Skeletal muscle satellite cell (primary cell): Measurements from ENCODE around the gene MAGEA2. TPM values are rescaled to one million over a fixed set of nuclear protein-coding genes. Genes with fewer than 3 reads are reported as not detected.
"Not testable (repeated sequence)": the region's sequence is repeated elsewhere in the genome, so short reads cannot be mapped to it uniquely, and the experiment has no call there.

Experiments
- H3K27me3 ChIP-seq: 2 replicates; pipeline ENCODE4 v1.7.0; 2013; ENCODE audit warnings: low read length; ENCODE audit not compliant: control insufficient read depth, insufficient read depth
- H3K36me3 ChIP-seq: 2 replicates; pipeline ENCODE4 v1.7.0; 2013; ENCODE audit warnings: mild to moderate bottlenecking, control low read depth, low read length; ENCODE audit not compliant: insufficient read depth
- H3K4me1 ChIP-seq: 2 replicates; pipeline ENCODE4 v1.7.0; 2013; ENCODE audit warnings: low read length; ENCODE audit not compliant: control insufficient read depth, insufficient read depth
- H3K4me2 ChIP-seq: 2 replicates; pipeline ENCODE4 v1.7.0; 2013; ENCODE audit warnings: mild to moderate bottlenecking, low read length
- H3K4me3 ChIP-seq: 2 replicates; pipeline ENCODE4 v1.7.0; 2013; ENCODE audit warnings: low read length
- H3K9ac ChIP-seq: 2 replicates; pipeline ENCODE4 v1.7.0; 2013; ENCODE audit warnings: mild to moderate bottlenecking, low read depth, low read length, moderate library complexity
- H3K9me3 ChIP-seq: replicated peaks from 2 replicates; pipeline ENCODE4 v1.7.0; 2013; ENCODE audit warnings: mild to moderate bottlenecking, control low read depth, low read length
- total RNA-seq: library from RNA; depleted of rRNA; stranded (reverse); fragments of >200 nt; gene quantifications from 2 replicates; pipeline ENCODE4 v1.2.3, GENCODE V29; 2012; rRNA removed

Gene MAGEA2, protein sequence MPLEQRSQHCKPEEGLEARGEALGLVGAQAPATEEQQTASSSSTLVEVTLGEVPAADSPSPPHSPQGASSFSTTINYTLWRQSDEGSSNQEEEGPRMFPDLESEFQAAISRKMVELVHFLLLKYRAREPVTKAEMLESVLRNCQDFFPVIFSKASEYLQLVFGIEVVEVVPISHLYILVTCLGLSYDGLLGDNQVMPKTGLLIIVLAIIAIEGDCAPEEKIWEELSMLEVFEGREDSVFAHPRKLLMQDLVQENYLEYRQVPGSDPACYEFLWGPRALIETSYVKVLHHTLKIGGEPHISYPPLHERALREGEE
- not detected in 2 replicates for total RNA-seq

DNA sequence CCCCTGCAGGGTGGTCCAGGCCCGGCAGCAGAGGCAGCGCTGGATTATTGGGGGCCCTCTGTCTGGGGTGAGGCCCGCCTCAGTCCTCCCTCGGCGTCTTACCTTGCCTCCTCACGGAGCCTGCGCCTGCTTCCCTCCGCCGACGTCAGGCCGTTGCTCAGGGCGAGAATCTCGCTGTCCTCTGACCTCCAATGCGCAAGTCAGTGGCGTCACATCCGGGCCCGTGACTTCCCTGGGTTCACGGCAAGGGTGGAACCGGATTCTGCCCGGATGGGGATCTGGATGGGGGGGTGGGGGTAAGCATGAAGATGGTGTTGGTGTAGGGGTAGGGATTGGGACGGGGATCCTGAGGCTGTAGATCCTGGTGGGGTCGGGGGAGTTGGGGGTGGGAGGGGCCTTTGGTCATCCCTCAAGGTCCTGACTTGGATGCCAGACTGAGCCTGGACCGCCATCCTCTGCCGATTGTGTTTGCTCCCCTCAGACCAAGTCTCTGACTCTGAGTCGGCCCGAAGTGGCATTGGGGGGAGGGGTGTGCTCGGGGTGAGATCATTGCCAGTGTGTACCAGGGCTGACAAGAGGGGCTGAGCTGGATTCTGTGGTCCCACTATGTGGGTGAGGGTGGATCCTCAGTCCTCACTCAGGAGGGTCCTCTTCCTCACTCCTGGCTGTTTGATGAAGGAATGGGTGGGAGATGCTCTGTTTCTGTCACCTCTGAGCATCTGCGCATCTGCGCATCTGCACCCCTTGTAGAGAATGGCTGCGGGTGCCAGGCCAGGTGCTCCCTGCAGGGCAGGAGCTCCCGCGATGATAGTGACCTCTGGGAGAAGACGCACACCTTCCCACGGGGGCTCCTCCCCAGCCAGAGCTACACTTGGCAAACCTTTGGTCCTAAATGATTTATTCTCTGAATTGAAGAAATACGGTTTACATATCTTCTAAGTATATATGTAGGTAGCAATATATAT lies at the start of gene MAGEA2:
MAGEA2 (minus strand) TSS at position 157 of the 965 bp plus-strand sequence. CDS start 2,479 bp downstream, outside the sequence.
- H3K4me2 ChIP-seq, H3K9me3 ChIP-seq, H3K4me3 ChIP-seq, H3K27me3 ChIP-seq, H3K36me3 ChIP-seq, H3K9ac ChIP-seq, H3K4me1 ChIP-seq: not testable (repeated sequence)

DNA sequence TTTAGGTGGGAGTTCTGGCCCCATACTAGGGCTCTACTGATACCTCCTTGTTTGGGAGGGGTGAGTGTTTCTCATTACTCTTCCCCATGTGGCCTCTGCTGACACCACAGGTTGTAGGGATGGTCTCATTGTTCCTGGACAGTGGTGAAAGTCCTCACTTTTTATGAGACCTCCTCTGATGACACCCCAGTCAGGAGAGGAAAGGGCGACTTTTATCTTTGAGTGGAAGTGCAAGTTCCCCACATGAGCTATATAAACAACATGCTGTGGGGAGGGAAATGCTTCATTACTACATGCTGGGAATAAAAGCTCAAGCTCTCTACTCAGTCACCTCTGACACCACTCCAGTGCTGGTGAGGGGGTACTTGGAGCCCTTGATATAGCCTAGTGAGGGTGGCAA lies 45.3 kb upstream of the MAGEA2 start:
- no peaks in the 10 kb centered on the region for H3K4me1 ChIP-seq
- H3K27me3 ChIP-seq, result no peaks in the 10 kb centered on the region
- no peak overlapping the region for H3K4me3 ChIP-seq
- H3K9ac ChIP-seq, result no peak overlapping the region
- no peak overlapping the region for H3K4me2 ChIP-seq
- H3K36me3 ChIP-seq, result no peaks in the 10 kb centered on the region
- H3K9me3 ChIP-seq, result no peaks in the 10 kb centered on the region

DNA sequence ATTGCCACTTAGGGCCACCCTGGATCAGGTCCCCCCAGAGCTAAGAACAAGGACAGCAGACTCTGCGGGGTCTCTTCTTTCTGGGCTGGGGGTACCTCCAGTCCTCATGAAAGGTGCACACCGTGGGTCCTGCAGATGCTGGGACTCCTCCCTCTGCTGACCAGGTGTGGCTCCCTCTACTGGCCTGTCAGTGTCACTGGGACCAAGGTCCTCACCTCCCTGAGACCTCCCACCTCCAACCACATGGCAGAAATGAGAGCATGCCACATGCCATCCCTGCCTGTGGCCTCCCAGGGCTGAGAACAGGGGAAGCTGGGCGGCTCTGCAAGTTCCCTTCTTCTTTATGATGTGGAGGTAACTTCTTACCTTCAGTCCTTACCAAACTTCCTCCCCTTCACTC lies 33.4 kb upstream of the MAGEA2 start:
- H3K4me1 ChIP-seq, H3K4me3 ChIP-seq, H3K27me3 ChIP-seq, H3K36me3 ChIP-seq, H3K9ac ChIP-seq, H3K9me3 ChIP-seq, H3K4me2 ChIP-seq: not testable (repeated sequence)

DNA sequence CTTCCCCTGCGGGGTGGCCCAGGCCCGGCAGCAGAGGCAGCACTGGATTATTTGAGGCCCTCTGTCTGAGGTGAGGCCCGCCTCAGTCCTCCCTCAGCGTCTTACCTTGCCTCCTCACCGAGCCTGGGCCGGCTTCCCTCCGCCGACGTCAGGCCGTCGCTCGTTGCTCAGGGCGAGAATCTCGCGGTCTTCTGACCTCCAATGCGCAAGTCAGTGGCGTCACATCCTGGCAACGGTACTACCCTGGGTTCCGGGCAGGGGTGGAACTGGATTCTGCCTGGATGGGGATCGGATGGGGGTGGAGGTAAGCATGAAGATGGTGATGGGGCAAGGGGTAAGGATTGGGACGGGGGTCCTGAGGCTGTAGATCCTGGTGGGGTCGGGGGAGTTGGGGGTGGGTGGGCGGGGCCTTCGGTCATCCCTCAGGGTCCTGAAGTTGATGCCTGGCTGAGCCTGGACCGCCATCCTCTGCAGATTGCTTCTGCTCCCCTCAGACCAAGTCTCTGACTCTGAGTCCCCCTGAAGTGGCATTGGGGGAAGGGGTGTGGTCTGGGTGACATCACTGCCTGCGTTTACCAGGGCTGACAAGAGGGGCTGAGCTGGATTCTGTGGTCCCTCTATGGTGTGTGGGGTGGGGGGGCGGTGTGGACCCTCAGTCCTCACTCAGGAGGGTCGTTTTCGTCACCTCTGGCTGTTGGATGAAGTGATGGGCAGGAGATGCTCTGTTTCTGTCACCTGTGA lies 16.1 kb upstream of the MAGEA2 start, which contains the start of gene MAGEA6:
MAGEA6 (minus strand) TSS at position 141 of the 741 bp plus-strand sequence. CDS start 2,039 bp downstream, outside the sequence.
- not testable (repeated sequence) for H3K9me3 ChIP-seq, H3K36me3 ChIP-seq, H3K4me2 ChIP-seq, H3K27me3 ChIP-seq, H3K4me1 ChIP-seq, H3K4me3 ChIP-seq, H3K9ac ChIP-seq

DNA sequence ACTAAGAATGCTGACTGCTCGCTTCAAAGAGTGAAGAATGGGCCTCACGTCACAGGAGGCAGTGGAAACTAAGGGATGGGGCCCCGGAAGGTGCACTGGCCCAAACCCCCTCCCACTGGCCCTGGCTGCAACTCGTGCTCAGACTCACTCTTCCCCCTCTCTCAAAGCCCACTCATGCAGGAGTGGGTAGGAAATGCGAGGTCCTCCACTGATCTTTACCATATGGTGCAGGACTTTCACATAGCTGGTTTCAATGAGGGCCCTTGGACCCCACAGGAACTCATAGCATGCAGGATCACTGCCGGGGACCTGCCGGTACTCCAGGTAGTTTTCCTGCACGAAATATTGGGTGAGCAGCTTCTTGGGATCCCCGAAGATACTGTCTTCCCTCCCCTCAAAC lies 12.9 kb upstream of the MAGEA2 start:
- not testable (repeated sequence) for H3K9me3 ChIP-seq, H3K4me2 ChIP-seq, H3K36me3 ChIP-seq, H3K9ac ChIP-seq, H3K27me3 ChIP-seq, H3K4me3 ChIP-seq, H3K4me1 ChIP-seq

DNA sequence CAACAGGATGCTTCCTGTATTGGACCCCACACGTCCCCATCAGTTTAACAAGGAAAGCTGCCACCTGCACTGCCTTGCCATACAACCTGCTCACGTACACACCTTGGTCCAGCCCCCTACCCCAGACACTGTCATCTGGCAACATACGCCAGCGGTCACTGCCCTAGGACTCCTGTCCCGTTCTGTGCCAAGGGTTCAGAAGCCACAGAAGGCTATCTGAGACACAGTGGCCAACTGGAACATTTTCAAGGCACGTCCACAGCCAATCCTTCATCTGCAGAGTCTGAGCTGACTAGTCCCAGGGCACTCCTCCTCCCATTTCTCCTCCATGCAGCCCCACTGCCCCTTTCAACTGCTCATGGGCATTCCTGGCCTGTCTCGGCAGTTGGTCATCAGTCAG lies 7.9 kb upstream of the MAGEA2 start:
- H3K4me2 ChIP-seq, H3K4me3 ChIP-seq, H3K4me1 ChIP-seq, H3K27me3 ChIP-seq, H3K36me3 ChIP-seq, H3K9ac ChIP-seq, H3K9me3 ChIP-seq: not testable (repeated sequence)

DNA sequence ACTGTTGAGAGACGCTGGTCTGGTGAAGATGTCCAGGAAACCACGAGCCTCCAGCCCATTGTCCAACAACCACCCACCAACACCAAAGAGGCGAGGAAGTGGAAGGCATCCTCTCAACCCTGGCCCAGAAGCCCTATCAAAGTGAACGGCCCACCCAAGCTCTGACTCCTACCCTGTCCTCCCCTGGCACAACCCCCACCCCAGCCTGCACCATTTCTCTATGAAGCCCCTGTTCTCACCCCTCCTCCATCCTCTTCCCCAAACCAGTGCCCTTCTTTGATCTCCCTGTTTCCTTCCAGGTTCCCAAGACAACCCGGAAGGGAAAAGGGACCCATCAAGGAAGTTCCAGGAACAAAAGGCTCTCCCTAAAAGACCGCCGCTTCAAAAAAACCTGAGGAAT lies 5.9 kb upstream of the MAGEA2 start:
- not testable (repeated sequence) for H3K9ac ChIP-seq, H3K4me1 ChIP-seq, H3K4me2 ChIP-seq, H3K9me3 ChIP-seq, H3K4me3 ChIP-seq, H3K27me3 ChIP-seq, H3K36me3 ChIP-seq

DNA sequence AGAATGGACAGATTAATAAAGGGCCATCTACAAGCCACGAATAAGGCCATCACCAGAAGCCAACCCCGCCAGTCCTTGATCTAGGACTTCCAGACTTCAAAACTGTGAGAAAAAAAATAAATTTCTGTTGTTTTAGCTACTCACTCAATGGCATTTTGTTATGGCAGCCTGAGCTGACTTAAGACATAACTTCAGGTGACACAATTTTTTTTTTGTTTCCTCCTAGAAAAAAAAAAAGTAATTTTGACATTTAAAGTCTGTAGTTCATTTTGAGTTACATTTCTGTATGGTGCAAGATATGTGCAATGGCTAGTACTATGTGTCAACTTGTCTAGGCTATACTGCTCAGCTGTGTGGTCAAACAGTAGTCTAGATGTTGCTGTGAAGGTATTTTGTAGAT lies 5.3 kb upstream of the MAGEA2 start, which contains the start of gene CSAG3:
CSAG3 (plus strand) TSS at position 301 of the 400 bp plus-strand sequence.
- not testable (repeated sequence) for H3K9me3 ChIP-seq, H3K36me3 ChIP-seq, H3K4me2 ChIP-seq, H3K4me1 ChIP-seq, H3K4me3 ChIP-seq, H3K27me3 ChIP-seq, H3K9ac ChIP-seq

DNA sequence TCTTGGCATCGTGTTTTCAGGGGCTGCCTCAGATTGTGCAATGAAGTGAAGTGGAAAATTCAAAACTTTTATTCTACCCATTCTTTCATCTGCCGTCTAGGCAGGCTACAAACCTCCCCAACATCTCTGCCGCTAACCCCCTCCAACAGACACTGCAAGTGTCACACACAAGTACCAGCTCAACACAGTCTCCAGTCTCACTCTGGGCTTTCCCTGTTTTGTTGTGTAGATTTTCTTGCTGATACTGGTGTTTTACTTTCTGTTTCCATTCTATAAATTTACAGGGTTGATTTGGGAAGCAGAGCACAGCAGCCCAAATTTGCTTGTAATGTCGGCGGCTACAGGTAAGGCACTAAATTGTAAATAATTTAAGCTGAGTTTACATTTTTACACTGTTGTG lies 1.2 kb upstream of the MAGEA2 start:
- not testable (repeated sequence) for H3K9ac ChIP-seq, H3K4me1 ChIP-seq

DNA sequence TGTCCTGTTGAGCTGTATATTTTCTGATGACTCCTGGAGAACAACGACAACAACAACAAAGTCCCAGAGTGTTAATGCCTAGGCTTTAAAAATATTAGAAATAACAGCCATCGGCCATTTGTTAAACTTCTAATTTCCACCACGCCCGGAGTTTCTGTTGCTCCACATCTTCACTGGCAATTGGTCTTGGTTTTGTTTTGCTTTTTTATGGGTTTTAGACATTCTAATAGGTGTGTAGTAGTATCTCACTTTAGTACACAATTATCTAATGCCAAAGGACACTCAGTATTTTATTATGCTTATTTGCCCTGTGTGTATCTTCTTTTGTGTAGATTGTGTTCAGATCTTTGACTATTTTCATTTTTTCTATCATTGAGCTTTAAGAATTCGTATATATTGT lies 15.1 kb downstream of the MAGEA2 start:
- H3K9ac ChIP-seq, result no peak overlapping the region
- no peaks in the 10 kb centered on the region for H3K9me3 ChIP-seq
- H3K4me3 ChIP-seq, result no peak overlapping the region

More for the DNA sequence above, 1.2 kb upstream of the MAGEA2 start:
- H3K4me2 ChIP-seq, H3K9me3 ChIP-seq, H3K36me3 ChIP-seq, H3K4me3 ChIP-seq, H3K27me3 ChIP-seq: not testable (repeated sequence)

DNA sequence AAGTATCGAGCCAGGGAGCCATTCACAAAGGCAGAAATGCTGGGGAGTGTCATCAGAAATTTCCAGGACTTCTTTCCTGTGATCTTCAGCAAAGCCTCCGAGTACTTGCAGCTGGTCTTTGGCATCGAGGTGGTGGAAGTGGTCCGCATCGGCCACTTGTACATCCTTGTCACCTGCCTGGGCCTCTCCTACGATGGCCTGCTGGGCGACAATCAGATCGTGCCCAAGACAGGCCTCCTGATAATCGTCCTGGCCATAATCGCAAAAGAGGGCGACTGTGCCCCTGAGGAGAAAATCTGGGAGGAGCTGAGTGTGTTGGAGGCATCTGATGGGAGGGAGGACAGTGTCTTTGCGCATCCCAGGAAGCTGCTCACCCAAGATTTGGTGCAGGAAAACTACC lies 17.1 kb downstream of the MAGEA2 start:
- not testable (repeated sequence) for H3K4me3 ChIP-seq, H3K27me3 ChIP-seq, H3K9ac ChIP-seq, H3K36me3 ChIP-seq, H3K4me2 ChIP-seq, H3K4me1 ChIP-seq, H3K9me3 ChIP-seq

More for the DNA sequence above, 15.1 kb downstream of the MAGEA2 start:
- no peaks in the 10 kb centered on the region for H3K27me3 ChIP-seq
- no peaks in the 10 kb centered on the region for H3K36me3 ChIP-seq
- H3K4me2 ChIP-seq, result no peak overlapping the region
- no peaks in the 10 kb centered on the region for H3K4me1 ChIP-seq
